ENCODE data around the gene TSHZ2. TPM values are rescaled to one million over a fixed set of nuclear protein-coding genes. Genes with fewer than 3 reads are reported as not detected.

The TSHZ2 gene
- total and polyA plus RNA-seq, 9 of the 15 experiments (the other 6 are each of a cell fraction or from before 2014, with no cell fraction given), result 0.03 to 0.20 (median 0.05) TPM; not detected in 4

DNA sequence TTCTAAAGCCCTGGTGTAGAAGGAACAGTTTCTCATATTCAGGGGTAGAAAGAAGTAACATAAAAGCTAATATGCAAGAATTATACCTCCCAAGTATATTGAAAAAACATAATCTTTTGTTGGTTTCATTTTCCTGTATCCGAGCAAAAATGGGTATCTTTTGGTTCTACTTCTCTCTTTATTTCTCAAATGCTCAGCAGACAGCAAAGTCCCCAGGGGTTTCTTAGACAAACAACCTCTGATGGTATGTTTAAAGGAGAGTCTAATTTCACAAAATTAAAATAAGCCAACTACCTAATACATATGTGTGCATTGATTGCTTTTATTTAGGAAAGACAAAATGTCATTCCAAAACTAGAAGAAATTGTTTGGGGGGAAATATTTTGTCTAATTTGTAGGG lies 131.0 kb downstream of the TSHZ2 start:
- FAIRE-seq, result no peak
- H3K9me1 ChIP-seq (ENCODE audit: control insufficient read depth, insufficient read depth, low read length), result no peaks in the 10 kb centered on the region
- ChIA-PET CTCF (ENCODE audit: low intra/inter-chr PET ratio) (no interaction called here), POLR2A (interaction anchor here (1.1 kb wide), 1 partner anchor 10 kb away, joined by 3 read pairs; no protein-coding TSS in a partner anchor)
- 9% methylated on average over 1 of the region's 1 CpG for WGBS (ENCODE audit: insufficient coverage, low coverage, missing lambda C conversion rate)
- H3K4me1 ChIP-seq (replicated peaks in 1 of 2; ENCODE audit: control insufficient read depth in 2 of 2, insufficient read depth in 2 of 2, low read length in 2 of 2), result no peaks in the 10 kb centered on the region
- no peaks in the 10 kb centered on the region; the same call in 1 of the 2 replicates for H4K20me1 ChIP-seq (replicated peaks; ENCODE audit: control insufficient read depth, insufficient read depth, low read length)
- no peaks in the 10 kb centered on the region for H3K36me3 ChIP-seq (ENCODE audit: control insufficient read depth, insufficient read depth, low read length)
- no peak for ATAC-seq
- no peak overlapping the region for H3K4me2 ChIP-seq (ENCODE audit: insufficient read depth, low read length)
- no peak overlapping the region for H3K4me3 ChIP-seq
- no peak overlapping the region for H3K9ac ChIP-seq (ENCODE audit: insufficient read depth in 1 of 2, low read depth in 2 of 2, low read length in 2 of 2)
- H3K79me2 ChIP-seq (ENCODE audit: control insufficient read depth, insufficient read depth, low read length), result no peaks in the 10 kb centered on the region
- no TSS peak for BruUV-seq (replicated peaks)
- in situ Hi-C loops (cut with MboI), result no loop called here
- no peak overlapping the region for H3K27ac ChIP-seq (ENCODE audit: extremely low read depth, low read depth, low read length)
- H3K9me3 ChIP-seq (replicated peaks; ENCODE audit: control insufficient read depth, insufficient read depth, low read depth, low read length), result no peaks in the 10 kb centered on the region
- no peak overlapping the region for H2AFZ ChIP-seq (ENCODE audit: low read depth, low read length)
- H3K27me3 ChIP-seq (ENCODE audit: control insufficient read depth in 2 of 2, insufficient read depth in 2 of 2, low read length in 2 of 2), result peaks cover 0 to 7% of the 10 kb centered on the region in 2 experiments; a peak in 2 of 5 replicates
- TF ChIP-seq SMC3 (conservative IDR thresholded peaks at IDR 0.05; ENCODE audit: insufficient read depth, low read depth, low read length) (no peak), ZFP36 (IDR thresholded peaks at IDR 0.05; ENCODE audit: low read depth, low read length, partially characterized antibody) (no peak), MAFF (IDR thresholded peaks at IDR 0.05; ENCODE audit: low read length) (no peak), KLF16 (IDR thresholded peaks at IDR 0.05) (no peak), NFIX (CRISPR knock-in tag; IDR thresholded peaks at IDR 0.05; ENCODE audit: low read depth) (no peak)
- TF ChIP-seq, protein P1, sequence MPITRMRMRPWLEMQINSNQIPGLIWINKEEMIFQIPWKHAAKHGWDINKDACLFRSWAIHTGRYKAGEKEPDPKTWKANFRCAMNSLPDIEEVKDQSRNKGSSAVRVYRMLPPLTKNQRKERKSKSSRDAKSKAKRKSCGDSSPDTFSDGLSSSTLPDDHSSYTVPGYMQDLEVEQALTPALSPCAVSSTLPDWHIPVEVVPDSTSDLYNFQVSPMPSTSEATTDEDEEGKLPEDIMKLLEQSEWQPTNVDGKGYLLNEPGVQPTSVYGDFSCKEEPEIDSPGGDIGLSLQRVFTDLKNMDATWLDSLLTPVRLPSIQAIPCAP (CRISPR knock-in tag; IDR thresholded peaks at IDR 0.05; ENCODE audit: borderline replicate concordance), result no peak
- TF ChIP-seq, protein P2, sequence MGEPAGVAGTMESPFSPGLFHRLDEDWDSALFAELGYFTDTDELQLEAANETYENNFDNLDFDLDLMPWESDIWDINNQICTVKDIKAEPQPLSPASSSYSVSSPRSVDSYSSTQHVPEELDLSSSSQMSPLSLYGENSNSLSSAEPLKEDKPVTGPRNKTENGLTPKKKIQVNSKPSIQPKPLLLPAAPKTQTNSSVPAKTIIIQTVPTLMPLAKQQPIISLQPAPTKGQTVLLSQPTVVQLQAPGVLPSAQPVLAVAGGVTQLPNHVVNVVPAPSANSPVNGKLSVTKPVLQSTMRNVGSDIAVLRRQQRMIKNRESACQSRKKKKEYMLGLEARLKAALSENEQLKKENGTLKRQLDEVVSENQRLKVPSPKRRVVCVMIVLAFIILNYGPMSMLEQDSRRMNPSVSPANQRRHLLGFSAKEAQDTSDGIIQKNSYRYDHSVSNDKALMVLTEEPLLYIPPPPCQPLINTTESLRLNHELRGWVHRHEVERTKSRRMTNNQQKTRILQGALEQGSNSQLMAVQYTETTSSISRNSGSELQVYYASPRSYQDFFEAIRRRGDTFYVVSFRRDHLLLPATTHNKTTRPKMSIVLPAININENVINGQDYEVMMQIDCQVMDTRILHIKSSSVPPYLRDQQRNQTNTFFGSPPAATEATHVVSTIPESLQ (CRISPR knock-in tag; IDR thresholded peaks at IDR 0.05), result no peak
- TF ChIP-seq, protein P3, sequence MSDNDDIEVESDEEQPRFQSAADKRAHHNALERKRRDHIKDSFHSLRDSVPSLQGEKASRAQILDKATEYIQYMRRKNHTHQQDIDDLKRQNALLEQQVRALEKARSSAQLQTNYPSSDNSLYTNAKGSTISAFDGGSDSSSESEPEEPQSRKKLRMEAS (CRISPR knock-in tag; IDR thresholded peaks at IDR 0.05), result no peak
- no peak for DNase-seq (ENCODE audit: extremely low read depth in 1 of 4, low spot score in 3 of 4)
- intact Hi-C loops (cut with micrococcal nuclease), result no loop called here
